Jurkat, Clone E6-1 (cell line): ENCODE data around the gene PGS1.

Experiments
- DNase-seq: peaks from one replicate; pipeline ENCODE4 v3.0.0-alpha.2; 2011; ENCODE audit warnings: low read depth, low spot score
- H3K4me3 ChIP-seq: 2 replicates; pipeline ENCODE4 v1.5.1; 2011; ENCODE audit warnings: mild to moderate bottlenecking, low read length, control low read depth, moderate library complexity

The PGS1 gene

GRCh38 chr17:78360371-78361224 lies 17.9 kb upstream of the PGS1 start:
- DNase-seq, result no peak
- peak overlapping the region; percentile 47 for H3K4me3 ChIP-seq

- H3K4me3 ChIP-seq, result no peak overlapping the region
- DNase-seq, result no peak
Observed at GRCh38 chr17:78361225-78361701, 17.2 kb upstream of the PGS1 start.

DNA sequence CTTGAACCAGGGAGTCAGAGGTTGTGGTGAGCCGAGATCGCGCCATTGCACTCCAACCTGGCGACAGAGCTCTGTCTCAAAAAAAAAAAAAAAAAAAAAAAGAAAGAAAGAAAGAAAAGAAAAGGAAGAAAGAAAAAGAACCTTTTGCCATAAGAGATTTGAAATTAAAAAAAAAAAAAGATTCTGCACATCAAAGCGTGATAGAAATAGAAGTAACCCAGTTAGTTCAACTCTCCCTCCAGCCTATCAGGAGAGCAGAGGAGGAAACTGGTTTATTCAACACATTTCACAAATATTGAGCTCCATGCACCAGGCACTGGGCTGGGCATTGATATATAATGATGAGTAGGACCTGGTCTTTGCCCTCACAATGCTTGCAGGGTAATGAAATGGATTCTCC lies 16.2 kb upstream of the PGS1 start:
- no peak overlapping the region for H3K4me3 ChIP-seq
- no peak for DNase-seq

GRCh38 chr17:78362671-78363070 lies 15.8 kb upstream of the PGS1 start:
- DNase-seq, result no peak
- H3K4me3 ChIP-seq, result no peak overlapping the region

DNA sequence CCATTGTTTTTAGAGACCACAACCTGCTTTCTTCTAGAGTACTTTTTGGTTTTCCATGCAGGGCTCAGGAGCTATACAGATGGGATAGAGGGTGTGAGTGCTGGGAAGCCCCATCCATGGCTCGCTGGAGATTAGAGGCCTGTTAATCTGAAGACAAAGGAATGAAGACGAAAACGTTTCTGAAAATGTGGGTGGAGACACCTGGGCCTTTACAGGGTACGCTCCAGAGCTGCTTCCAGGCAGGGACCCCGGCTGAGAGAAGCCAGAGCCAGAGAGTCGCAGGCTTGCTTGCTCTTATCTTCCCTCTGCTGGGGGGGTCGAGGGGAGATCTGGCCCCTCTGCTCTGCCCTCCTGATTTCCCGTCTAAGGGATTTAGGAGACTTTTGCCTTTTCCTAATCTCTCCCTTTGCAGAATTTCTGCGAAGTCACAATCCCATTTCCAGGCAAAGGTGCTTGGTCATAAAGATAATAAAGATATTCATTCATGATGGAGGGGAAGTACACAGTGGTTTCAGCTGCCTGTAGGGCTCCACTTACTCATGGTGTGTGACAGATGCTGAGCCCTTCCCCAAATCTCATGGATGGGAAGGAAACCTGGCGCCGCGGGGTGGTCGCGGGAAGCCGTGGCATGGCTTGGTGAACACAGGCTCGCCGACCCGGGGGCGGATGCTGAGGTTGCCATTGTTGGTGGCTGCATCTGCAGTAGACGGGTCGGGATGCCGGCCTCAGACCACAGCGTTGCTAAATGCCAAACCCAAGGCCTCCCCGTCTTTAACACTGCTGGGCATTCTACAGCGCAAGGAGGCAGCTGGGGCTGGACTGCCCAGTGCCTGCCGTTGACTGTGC lies 13.8 kb upstream of the PGS1 start:
- DNase-seq, result no peak
- H3K4me3 ChIP-seq, result no peak overlapping the region

GRCh38 chr17:78365561-78366108 lies 12.8 kb upstream of the PGS1 start:
- no peak overlapping the region for H3K4me3 ChIP-seq
- DNase-seq, result no peak

DNA sequence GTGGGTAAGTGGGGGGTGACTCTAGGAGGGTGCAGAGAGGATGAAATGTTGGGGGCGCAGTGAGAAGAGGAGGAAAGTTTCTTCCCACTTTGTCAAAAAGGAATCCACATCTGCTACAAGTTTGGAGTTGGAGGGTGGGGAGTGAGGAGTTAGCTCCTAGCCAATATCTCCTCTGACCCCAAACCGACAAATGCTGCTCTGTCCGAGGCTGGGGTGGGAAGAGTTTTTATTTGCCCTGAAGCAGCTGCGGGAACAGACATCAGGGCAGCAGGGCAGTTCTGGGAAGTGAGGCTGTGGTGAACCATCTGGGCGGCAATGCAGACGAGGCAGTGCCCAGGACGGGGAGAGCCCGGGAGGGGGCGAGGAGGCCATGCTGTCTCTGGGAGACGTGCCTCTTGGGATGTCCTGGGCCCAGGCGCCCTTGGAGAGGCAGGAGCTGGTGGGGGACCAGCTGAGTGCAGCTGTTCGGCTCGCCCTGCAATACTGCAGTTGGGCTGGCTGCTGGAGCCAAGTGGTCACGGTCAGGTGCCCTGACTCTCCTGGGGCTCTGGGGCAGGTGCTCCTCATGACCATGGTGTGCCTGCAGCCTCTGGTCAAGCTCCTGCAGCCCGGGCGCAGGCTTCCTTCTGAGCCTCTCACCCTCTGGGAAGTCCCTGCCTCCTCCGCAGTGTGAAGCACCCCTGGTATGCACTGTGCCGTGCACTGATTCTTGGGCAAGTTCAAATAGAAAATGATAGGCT lies 12.2 kb upstream of the PGS1 start:
- H3K4me3 ChIP-seq, result no peak overlapping the region
- DNase-seq, result no peak

GRCh38 chr17:78367193-78367592 lies 11.3 kb upstream of the PGS1 start:
- no peak overlapping the region for H3K4me3 ChIP-seq
- no peak for DNase-seq

DNA sequence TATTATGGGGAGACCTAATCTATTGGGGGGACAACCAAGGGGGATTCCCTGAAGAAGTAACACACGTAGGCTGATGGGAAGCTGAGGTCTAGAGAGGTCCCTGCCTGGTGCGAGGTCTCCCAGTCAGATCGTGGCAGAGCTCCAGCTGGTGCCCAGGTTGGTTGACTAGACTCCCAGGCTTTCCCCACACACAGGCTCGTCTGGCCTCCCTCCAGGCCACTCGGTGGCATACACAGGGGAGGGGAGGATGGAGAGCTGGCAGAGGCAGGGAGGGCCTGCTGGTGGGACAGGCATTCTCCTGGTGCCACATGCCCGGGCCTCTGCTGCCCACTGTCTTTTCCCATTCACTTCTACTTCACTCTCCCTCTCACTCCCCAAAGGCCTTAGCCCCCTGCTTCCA lies 10.1 kb upstream of the PGS1 start:
- no peak for DNase-seq

DNA sequence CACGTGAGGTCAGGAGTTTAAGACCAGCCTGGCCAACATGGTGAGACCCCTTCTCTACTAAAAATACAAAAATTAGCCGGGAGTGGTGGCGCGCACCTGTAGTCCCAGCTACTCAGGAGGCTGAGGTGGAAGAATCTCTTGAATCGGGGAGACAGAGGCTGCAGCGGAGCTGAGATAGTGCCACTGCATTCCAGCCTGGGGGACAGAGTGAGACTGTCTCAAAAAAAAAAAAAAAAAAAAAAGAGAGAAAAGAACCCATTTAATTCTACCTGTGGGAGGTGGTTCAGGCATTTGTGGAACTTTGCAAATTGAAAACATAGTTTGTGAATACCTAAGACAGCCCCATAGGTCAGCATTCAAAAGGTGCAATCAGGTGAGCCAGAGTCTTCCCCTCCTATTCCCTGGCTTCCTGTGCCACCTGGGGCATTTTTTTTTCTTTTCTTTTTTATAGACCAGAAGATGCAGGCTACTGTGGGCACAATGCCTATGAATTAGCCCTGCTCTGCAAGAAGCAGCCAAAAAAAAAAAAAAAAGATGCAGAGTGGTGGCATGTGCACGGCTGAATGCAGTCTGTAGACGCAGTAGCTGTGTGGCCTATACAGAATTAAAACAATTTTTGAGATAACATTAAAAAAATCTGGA lies 9.5 kb upstream of the PGS1 start:
- no peak for DNase-seq
- no peak overlapping the region for H3K4me3 ChIP-seq

More for the DNA sequence above, 10.1 kb upstream of the PGS1 start:
- no peak overlapping the region for H3K4me3 ChIP-seq

DNA sequence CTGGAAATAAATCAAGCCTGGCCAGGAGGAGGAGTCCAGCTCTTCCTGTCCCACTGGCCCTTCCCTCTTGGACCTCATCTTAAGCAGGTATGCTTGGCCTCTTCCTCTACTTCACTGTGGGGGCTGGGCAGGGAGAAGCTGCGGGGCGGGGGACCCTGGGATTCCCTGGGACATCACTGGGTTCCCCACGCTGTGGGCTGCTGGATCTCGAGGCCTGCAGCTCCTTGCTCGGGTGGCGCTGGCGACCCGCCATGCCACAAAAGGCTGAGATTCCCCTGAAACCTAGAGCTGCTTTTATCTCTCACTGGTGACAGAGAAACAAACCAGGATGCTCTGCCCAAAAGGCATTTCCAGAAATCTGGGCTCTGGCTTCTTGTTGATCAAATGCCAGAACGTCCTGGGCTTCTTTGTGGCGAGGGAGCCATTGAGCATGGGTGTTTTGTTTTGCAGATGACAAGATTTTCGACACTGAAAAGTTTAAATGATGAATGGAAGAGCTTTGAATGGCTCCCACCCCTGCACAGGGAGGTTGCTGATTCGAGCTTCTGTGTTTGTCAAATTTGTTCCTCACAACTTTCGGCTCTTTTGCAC lies 8.6 kb upstream of the PGS1 start:
- no peak for DNase-seq
- no peak overlapping the region for H3K4me3 ChIP-seq

GRCh38 chr17:78371056-78371455 lies 7.4 kb upstream of the PGS1 start:
- H3K4me3 ChIP-seq, result no peak overlapping the region
- DNase-seq, result no peak

DNA sequence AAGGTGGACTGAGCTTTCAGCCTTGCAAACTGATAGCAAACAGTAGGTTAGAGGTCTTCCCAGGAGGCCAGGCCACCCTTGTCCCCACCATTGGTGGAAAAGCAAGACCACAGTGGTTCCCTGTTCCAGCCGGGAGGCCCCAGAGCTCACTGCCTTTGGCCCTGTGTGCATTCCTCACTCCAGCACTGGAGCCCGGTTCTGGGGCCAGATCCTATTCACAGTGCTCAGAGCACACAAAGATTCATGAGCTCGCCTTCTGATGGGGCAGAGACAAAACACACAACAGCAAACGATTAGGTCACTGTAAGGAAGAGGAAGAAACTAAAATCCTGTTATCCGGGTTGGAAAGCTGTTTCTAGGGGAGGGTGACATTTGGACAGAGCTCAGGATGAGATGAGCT lies 5.6 kb upstream of the PGS1 start:
- no peak overlapping the region for H3K4me3 ChIP-seq
- DNase-seq, result no peak

GRCh38 chr17:78374189-78374588 lies 4.3 kb upstream of the PGS1 start:
- no peak overlapping the region for H3K4me3 ChIP-seq
- DNase-seq, result no peak

DNA sequence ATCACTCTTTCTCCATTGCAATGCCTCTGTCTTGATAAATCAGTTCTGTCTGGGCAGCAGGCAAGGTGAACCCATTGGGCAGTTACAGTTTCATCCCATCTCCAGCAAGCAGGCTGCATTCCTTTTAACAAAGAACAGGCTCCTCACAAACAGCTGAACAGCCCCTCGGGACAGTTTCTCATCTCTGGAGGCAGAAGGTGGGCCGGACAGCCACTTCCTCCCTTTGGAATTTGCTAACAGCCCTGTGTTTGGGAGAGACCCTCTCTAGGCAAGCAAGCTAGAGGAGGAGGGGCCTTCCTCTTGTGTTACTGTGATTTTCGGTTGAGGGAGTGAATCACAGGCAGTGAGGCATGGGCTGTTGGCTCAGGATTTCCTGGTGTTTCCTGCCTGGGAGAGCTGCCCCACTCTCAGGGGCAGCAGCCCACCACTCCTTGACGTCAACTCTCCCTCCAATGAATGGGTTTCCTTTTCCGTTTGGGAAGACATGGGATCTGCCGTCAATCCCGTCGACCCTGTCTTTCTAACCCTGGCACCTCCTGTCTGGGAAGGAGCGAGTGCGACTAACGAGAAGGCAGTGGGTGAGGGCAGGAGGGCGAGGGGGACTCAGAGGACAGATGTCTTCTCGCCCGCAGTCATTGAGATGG lies 3.7 kb upstream of the PGS1 start:
- no peak overlapping the region for H3K4me3 ChIP-seq
- no peak for DNase-seq

DNA sequence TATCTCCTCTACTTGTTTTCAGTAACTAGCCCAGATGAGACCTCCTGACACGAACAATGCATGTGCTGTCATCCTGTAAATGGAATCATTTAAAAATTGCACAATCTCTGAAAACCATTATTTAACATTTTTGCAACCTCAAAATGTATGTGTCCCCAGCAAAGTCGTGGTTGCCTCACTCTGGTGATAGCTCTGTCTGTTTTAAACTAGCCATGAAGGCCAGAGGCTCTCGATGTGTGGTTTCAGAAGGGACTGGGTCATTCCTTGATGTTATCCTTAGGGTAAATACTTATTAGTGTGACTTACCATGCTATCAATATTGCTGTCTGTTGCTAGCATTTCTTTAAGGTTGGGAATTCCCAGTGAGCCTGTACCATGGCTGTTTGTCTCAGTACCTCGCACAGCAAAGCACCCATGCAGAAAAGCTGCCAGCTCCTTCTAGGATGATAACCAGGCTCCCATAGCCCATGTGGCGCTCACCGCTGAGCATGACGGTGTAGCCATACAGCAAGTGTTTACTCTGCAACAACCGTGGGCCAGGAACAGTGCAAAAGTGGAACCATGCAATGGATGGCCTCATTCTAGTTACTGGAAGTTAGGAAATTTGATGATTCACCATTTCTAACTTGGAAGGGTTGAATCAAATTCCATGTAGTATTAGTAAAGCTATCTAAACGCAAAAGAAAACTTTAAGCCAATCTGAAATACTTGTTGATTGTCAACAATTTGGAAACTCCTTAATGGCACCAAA lies 2.9 kb upstream of the PGS1 start:
- no peak for DNase-seq
- no peak overlapping the region for H3K4me3 ChIP-seq

- no peak overlapping the region for H3K4me3 ChIP-seq
- no peak for DNase-seq
Observed at GRCh38 chr17:78376161-78376560, 2.3 kb upstream of the PGS1 start.
